ENCODE data around the gene LYPD1. TPM values are rescaled to one million over a fixed set of nuclear protein-coding genes. Genes with fewer than 3 reads are reported as not detected.

The LYPD1 gene
- total and polyA plus RNA-seq, 7 experiments from 2014 or later: not detected

DNA sequence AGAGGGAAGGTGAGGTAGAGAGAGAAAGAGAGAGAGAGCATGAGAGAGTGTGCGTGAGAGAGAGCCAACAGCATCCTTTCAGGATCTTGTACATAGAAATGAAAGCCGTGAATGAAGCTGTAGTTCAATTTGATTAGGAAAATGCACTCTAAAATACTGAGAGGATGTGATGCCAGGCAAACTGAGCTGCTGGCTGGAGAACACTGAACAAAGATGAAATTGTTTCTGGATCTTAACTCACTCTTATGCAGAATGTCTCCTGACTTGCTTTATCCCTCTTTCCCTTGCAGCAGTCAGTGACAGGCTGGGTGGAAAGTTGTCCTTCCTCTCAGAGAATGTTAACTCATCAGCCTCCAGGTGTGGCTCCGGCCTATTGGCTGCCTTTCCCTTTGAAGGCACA lies 10.7 kb downstream of the LYPD1 start:
- H3K27me3 Mint-ChIP-seq: peaks cover 2 to 19% (median 9%) of the 10 kb centered on the region in 5 donors
- no peaks in the 10 kb centered on the region for H3K4me1 Mint-ChIP-seq
- Histone ChIP-seq H3K9me3 (ENCODE audit: control insufficient read depth in 2 of 3, low read length in 3 of 3) (no peaks in the 10 kb centered on the region), H3K4me1 (ENCODE audit: control insufficient read depth in 2 of 2, insufficient read depth in 2 of 2, low read length in 2 of 2) (no peaks in the 10 kb centered on the region), H3K4me3 (ENCODE audit: low read length) (no peak overlapping the region), H3K27ac (ENCODE audit: low read depth, low read length) (no peak overlapping the region), H3K36me3 (ENCODE audit: control insufficient read depth in 2 of 3, insufficient read depth in 3 of 3, low read length in 3 of 3) (no peaks in the 10 kb centered on the region), H3K27me3 (ENCODE audit: control insufficient read depth in 2 of 2, insufficient read depth in 2 of 2, low read length in 2 of 2) (no peaks in the 10 kb centered on the region)
- H3K9me3 Mint-ChIP-seq: peaks cover 0 to 11% (median 0%) of the 10 kb centered on the region in 11 donors
- CTCF ChIA-PET: no interaction called here
- no peaks in the 10 kb centered on the region for H3K36me3 Mint-ChIP-seq
- H3K4me3 Mint-ChIP-seq: no peak overlapping the region
- intact Hi-C loops (cut with micrococcal nuclease): no loop called here
- ATAC-seq: no peak
- POLR2A ChIA-PET: no interaction called here
- DNase-seq: no peak
- H3K27ac Mint-ChIP-seq: no peak overlapping the region

DNA sequence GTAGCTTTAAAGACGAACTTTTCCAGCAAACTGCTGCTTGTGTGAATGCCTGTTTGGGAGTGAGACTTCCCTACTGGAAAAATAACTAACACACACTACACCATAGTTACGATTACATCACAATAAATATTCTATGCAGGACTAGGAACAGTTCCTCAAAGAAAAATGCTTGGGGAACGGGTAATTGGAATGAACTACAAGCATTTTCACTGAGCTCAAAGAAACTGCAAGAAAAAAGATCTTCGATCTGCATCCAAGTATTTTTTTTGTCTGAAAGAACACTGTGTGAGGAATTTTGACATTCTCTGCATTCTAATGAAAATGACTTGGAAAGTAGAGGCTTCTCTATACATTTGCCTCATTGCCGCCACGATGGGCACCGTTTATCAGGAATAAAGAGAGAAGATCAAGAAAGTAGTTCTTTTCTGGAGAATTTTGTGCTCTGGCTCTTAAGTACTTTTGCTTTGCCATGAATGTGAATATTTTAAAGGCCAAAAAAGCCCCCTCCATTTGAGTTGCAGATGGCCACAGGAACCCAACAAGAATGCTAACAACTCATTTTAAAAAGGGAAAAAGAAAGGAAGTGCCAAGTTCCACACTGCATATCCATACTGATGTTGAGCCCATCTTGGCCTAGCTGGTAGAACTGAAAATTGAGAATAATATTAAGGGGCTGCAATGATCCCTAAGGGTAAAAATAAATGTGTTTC lies 13.6 kb downstream of the LYPD1 start:
- no peak overlapping the region for H3K27ac Mint-ChIP-seq
- H3K27me3 ChIP-seq (ENCODE audit: control insufficient read depth in 2 of 2, insufficient read depth in 2 of 2, low read length in 2 of 2): no peaks in the 10 kb centered on the region
- H3K36me3 Mint-ChIP-seq: no peaks in the 10 kb centered on the region
- POLR2A ChIA-PET: no interaction called here
- H3K4me3 Mint-ChIP-seq: no peak overlapping the region
- H3K4me3 ChIP-seq (ENCODE audit: low read length): no peak overlapping the region
- no peak overlapping the region for H3K27ac ChIP-seq (ENCODE audit: low read depth, low read length)
- no peaks in the 10 kb centered on the region for H3K4me1 ChIP-seq (ENCODE audit: control insufficient read depth in 2 of 2, insufficient read depth in 2 of 2, low read length in 2 of 2)
- H3K9me3 ChIP-seq (ENCODE audit: control insufficient read depth in 2 of 3, low read length in 3 of 3): no peaks in the 10 kb centered on the region
- CTCF ChIA-PET: no interaction called here
- intact Hi-C loops (cut with micrococcal nuclease): no loop called here
- ATAC-seq (no peak), DNase-seq (no peak)
- no peaks in the 10 kb centered on the region for H3K36me3 ChIP-seq (ENCODE audit: control insufficient read depth in 2 of 3, insufficient read depth in 3 of 3, low read length in 3 of 3)
- no peaks in the 10 kb centered on the region for H3K4me1 Mint-ChIP-seq
- H3K27me3 Mint-ChIP-seq: peaks cover 0 to 16% (median 2%) of the 10 kb centered on the region in 5 donors
- peaks cover 0 to 16% (median 3%) of the 10 kb centered on the region in 11 donors for H3K9me3 Mint-ChIP-seq

DNA sequence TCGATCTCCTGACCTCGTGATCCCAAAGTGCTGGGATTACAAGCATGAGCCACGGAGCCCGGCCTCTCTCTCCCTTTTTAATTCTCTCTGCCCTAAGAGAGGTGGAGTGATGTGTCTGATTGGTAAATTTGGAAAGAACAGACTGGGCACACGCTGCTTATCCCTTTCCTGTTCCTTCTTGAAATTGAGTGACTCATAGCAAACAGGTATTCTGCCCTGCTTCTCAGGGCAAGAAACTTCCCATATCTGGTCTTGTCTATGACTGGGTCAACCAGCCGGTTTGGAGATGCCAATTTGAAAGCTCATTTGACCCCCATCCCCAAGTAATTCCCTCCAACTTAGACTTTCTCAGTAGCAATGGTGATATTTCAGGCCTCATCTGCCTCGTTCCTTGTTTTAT lies 15.0 kb downstream of the LYPD1 start:
- H3K36me3 Mint-ChIP-seq: no peaks in the 10 kb centered on the region
- H3K27me3 Mint-ChIP-seq: peaks cover 0 to 5% (median 0%) of the 10 kb centered on the region in 5 donors
- H3K27ac Mint-ChIP-seq: no peak overlapping the region
- H3K4me3 Mint-ChIP-seq: no peak overlapping the region
- H3K9me3 ChIP-seq (ENCODE audit: control insufficient read depth in 2 of 3, low read length in 3 of 3): no peaks in the 10 kb centered on the region
- H3K4me3 ChIP-seq (ENCODE audit: low read length): no peak overlapping the region
- H3K27me3 ChIP-seq (ENCODE audit: control insufficient read depth in 2 of 2, insufficient read depth in 2 of 2, low read length in 2 of 2): no peaks in the 10 kb centered on the region
- CTCF ChIA-PET: no interaction called here
- no peak for ATAC-seq
- H3K4me1 Mint-ChIP-seq: no peaks in the 10 kb centered on the region
- H3K9me3 Mint-ChIP-seq: peaks cover 0 to 10% (median 2%) of the 10 kb centered on the region in 11 donors
- no peak overlapping the region for H3K27ac ChIP-seq (ENCODE audit: low read depth, low read length)
- POLR2A ChIA-PET: no interaction called here
- intact Hi-C loops (cut with micrococcal nuclease): no loop called here
- H3K4me1 ChIP-seq (ENCODE audit: control insufficient read depth in 2 of 2, insufficient read depth in 2 of 2, low read length in 2 of 2): no peaks in the 10 kb centered on the region
- no peaks in the 10 kb centered on the region for H3K36me3 ChIP-seq (ENCODE audit: control insufficient read depth in 2 of 3, insufficient read depth in 3 of 3, low read length in 3 of 3)
- DNase-seq: no peak

DNA sequence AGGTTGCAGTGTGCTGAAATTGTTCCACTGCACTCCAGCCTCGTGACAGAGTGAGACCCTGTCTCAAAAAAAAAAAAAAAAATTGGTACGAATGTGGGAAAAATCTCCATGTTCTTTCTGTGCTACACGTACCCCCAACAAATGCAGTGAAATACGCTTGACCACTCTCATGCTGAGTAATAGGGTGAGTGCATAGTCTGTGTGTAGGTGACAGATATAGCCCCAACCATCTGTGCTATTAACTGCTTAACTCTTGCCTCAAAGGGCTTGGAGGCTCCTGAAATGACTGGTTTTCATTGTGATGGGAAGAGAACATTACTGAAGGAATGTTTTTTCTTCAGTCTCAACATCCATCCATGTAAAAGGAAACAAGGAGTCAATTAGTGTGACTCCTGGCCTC lies 15.7 kb downstream of the LYPD1 start:
- no peak overlapping the region for H3K27ac ChIP-seq (ENCODE audit: low read depth, low read length)
- H3K36me3 ChIP-seq (ENCODE audit: control insufficient read depth in 2 of 3, insufficient read depth in 3 of 3, low read length in 3 of 3): no peaks in the 10 kb centered on the region
- ChIA-PET CTCF (no interaction called here), POLR2A (no interaction called here)
- Mint-ChIP-seq H3K27ac (no peak overlapping the region), H3K4me1 (no peaks in the 10 kb centered on the region), H3K4me3 (no peak overlapping the region), H3K36me3 (no peaks in the 10 kb centered on the region), H3K9me3 (peaks cover 0 to 10% (median 2%) of the 10 kb centered on the region in 11 donors), H3K27me3 (peaks cover 0 to 9% (median 3%) of the 10 kb centered on the region in 5 donors)
- DNase-seq (no peak), ATAC-seq (no peak)
- no peaks in the 10 kb centered on the region for H3K9me3 ChIP-seq (ENCODE audit: control insufficient read depth in 2 of 3, low read length in 3 of 3)
- intact Hi-C loops (cut with micrococcal nuclease): no loop called here
- H3K4me1 ChIP-seq (ENCODE audit: control insufficient read depth in 2 of 2, insufficient read depth in 2 of 2, low read length in 2 of 2): no peaks in the 10 kb centered on the region
- H3K27me3 ChIP-seq (ENCODE audit: control insufficient read depth in 2 of 2, insufficient read depth in 2 of 2, low read length in 2 of 2): no peaks in the 10 kb centered on the region
- H3K4me3 ChIP-seq (ENCODE audit: low read length): no peak overlapping the region

DNA sequence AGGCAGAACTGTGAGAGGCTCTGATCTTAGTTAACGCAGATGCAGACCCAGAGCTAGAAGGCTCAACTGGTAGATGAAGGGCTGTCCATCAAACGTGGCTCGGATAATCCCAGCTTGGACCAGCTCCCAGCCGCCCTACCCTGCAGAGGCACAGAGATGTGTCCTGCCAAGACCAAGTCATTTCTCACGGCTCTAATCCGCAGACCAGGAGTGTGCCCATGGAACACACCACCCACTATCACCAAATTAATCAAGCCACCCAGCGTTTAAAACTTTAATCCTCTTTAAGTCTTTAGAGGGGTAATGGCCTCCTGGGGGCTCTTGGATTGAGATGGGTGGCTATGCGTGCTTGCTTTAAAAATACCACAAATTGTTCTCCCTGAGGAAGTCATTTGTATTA lies 17.5 kb downstream of the LYPD1 start:
- no peaks in the 10 kb centered on the region for H3K4me1 ChIP-seq (ENCODE audit: control insufficient read depth in 2 of 2, insufficient read depth in 2 of 2, low read length in 2 of 2)
- H3K27ac ChIP-seq (ENCODE audit: low read depth, low read length): no peak overlapping the region
- no peak overlapping the region for H3K4me3 ChIP-seq (ENCODE audit: low read length)
- CTCF ChIA-PET: no interaction called here
- H3K27ac Mint-ChIP-seq: no peak overlapping the region
- no peak for DNase-seq
- no peaks in the 10 kb centered on the region for H3K9me3 ChIP-seq (ENCODE audit: control insufficient read depth in 2 of 3, low read length in 3 of 3)
- H3K4me3 Mint-ChIP-seq: no peak overlapping the region
- H3K4me1 Mint-ChIP-seq: no peaks in the 10 kb centered on the region
- H3K36me3 ChIP-seq (ENCODE audit: control insufficient read depth in 2 of 3, insufficient read depth in 3 of 3, low read length in 3 of 3): no peaks in the 10 kb centered on the region
- peaks cover 0 to 25% (median 10%) of the 10 kb centered on the region in 5 donors for H3K27me3 Mint-ChIP-seq
- H3K27me3 ChIP-seq (ENCODE audit: control insufficient read depth in 2 of 2, insufficient read depth in 2 of 2, low read length in 2 of 2): no peaks in the 10 kb centered on the region
- peaks cover 0 to 19% (median 2%) of the 10 kb centered on the region in 11 donors for H3K9me3 Mint-ChIP-seq
- H3K36me3 Mint-ChIP-seq: no peaks in the 10 kb centered on the region
- intact Hi-C loops (cut with micrococcal nuclease): no loop called here
- POLR2A ChIA-PET: no interaction called here
- ATAC-seq: no peak

DNA sequence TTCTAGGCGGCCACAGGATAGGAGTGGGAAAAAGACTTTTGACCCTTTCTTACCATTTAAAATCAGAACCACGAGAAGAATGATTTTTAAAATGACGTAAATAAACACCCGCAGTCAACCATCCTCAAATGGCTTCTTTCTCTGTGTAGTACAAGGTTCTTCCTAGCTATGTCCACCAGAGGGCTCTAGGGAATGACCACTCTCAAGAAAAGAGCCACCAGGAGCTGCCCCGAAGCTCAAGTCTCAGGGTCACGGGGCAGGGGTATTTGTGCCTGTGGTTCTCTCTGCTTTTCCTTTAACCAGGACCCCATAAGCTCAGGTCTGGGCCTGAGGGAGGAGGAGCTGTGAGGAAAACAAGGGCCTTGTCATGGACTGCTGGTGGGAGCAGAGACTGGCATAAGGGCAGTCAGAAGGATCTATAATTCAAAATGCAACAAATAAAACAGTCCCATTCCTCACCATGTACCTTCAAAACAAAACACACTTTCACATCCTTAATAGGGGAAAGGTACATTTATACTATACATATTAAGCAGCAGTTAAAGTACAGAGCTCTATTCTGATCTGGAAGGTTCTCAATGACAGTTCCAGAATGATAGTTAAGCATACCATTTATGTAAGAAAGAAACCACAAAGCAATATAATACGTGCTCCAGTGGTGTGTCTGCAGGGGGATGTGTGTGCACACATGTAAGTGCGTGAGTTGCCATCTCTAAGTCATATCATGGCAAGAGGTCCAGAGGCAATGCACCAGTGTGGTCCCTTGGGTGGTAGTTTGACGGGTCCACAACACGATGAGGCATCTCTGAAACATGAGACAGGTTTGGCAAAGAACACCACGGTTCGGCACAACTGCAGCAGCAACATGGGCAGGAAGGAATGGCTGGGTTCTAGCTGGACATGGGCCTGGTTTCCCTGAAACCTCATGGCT lies 18.6 kb downstream of the LYPD1 start:
- Histone ChIP-seq H3K27ac (ENCODE audit: low read depth, low read length) (no peak overlapping the region), H3K4me1 (ENCODE audit: control insufficient read depth in 2 of 2, insufficient read depth in 2 of 2, low read length in 2 of 2) (no peaks in the 10 kb centered on the region), H3K27me3 (ENCODE audit: control insufficient read depth in 2 of 2, insufficient read depth in 2 of 2, low read length in 2 of 2) (no peaks in the 10 kb centered on the region), H3K9me3 (ENCODE audit: control insufficient read depth in 2 of 3, low read length in 3 of 3) (no peaks in the 10 kb centered on the region), H3K36me3 (ENCODE audit: control insufficient read depth in 2 of 3, insufficient read depth in 3 of 3, low read length in 3 of 3) (no peaks in the 10 kb centered on the region), H3K4me3 (ENCODE audit: low read length) (no peak overlapping the region)
- no peaks in the 10 kb centered on the region for H3K4me1 Mint-ChIP-seq
- H3K9me3 Mint-ChIP-seq: peaks cover 0 to 19% (median 2%) of the 10 kb centered on the region in 11 donors
- ATAC-seq: no peak
- no peak overlapping the region for H3K27ac Mint-ChIP-seq
- no peak overlapping the region for H3K4me3 Mint-ChIP-seq
- H3K36me3 Mint-ChIP-seq: no peaks in the 10 kb centered on the region
- peaks cover 0 to 26% (median 10%) of the 10 kb centered on the region in 5 donors for H3K27me3 Mint-ChIP-seq
- intact Hi-C loops (cut with micrococcal nuclease): no loop called here
- no peak for DNase-seq
- ChIA-PET CTCF (no interaction called here), POLR2A (interaction anchor here (0.7 kb wide), 1 partner anchor 1182 kb away, joined by 3 read pairs; no protein-coding TSS in a partner anchor)

All from naive thymus-derived CD4-positive, alpha-beta T cell (primary cell).